A549 (cell line): ENCODE results near the gene SKIDA1. TPM values are rescaled to one million over a fixed set of nuclear protein-coding genes. Genes with fewer than 3 reads are reported as not detected.

Experiments
- ATAC-seq, 2 experiments: fragments of 200-7000 bp in 1 of 2; fragments of >200 bp in 1 of 2; cut with Nextera tagmentation in 1 of 2; cut with Tn5 transposase in 1 of 2; 3 replicates each; pipeline versions ENCODE4 v1.8.0 to v1.9.1; 2018 to 2020; ENCODE audit warnings: mild to moderate bottlenecking in 1 of 2, moderate library complexity in 1 of 2
- CTCF ChIA-PET: fragments of 300-600 bp; sonication (Branson Sonifier 250); formaldehyde crosslinking; extraction: SDS; loops from one replicate; lab custom pipeline; 2021; ENCODE audit warnings: antibody characterized with exemption, inconsistent platforms; lab: Yijun Ruan, JAX
- POLR2A ChIA-PET: fragments of 350-600 bp; formaldehyde crosslinking; extraction: SDS; loops from one replicate; lab custom pipeline; 2021; ENCODE audit warnings: antibody characterized with exemption, inconsistent platforms; lab: Yijun Ruan, JAX
- DNase-seq, 2 experiments: peaks; one replicate each; pipeline versions ENCODE4 v3.0.0 to v3.0.0-alpha.2; 2011 to 2016; ENCODE audit warnings: low read depth in 1 of 2, low spot score in 1 of 2
- FAIRE-seq: peaks from 2 replicates; lab custom pipeline; 2011; peaks lifted over from hg19 to GRCh38; lab: Jason Lieb, UNC
- H3K27ac ChIP-seq, 2 experiments: fragments of >200 bp; sonication (Bioruptor Twin); formaldehyde crosslinking; 3 replicates each; pipeline ENCODE4 v1.5.1; 2016 to 2017
- H3K4me1 ChIP-seq: fragments of >200 bp; sonication (Bioruptor Twin); formaldehyde crosslinking; 3 replicates; pipeline ENCODE4 v1.6.1; 2016
- H3K4me2 ChIP-seq: fragments of >200 bp; sonication (Bioruptor Twin); formaldehyde crosslinking; 3 replicates; pipeline ENCODE4 v1.6.1; 2016
- H3K4me3 ChIP-seq: fragments of >200 bp; sonication (Bioruptor Twin); formaldehyde crosslinking; 3 replicates; pipeline ENCODE4 v1.5.1; 2016
- H3K9me3 ChIP-seq: fragments of >200 bp; sonication (Bioruptor Twin); formaldehyde crosslinking; 3 replicates; pipeline ENCODE4 v1.6.1; 2016
- ATOH8 ChIP-seq: fragments of 250-450 bp; sonication (Bioruptor Pico); IDR thresholded peaks from 2 replicates; pipeline ENCODE4 v1.5.0; 2020; ENCODE audit warnings: low read depth, mild to moderate bottlenecking, moderate library complexity
- CEBPB ChIP-seq, 2 experiments: fragments of >200 bp in 1 of 2; sonication (Bioruptor Twin) in 1 of 2; formaldehyde crosslinking in 1 of 2; IDR thresholded peaks; 2 replicates each; pipeline ENCODE4 v1.6.1; 2012 to 2016
- CHD4 ChIP-seq: fragments of 200-600 bp; sonication (generic); IDR thresholded peaks from 2 replicates; pipeline ENCODE4 v1.6.1; 2016; ENCODE audit warnings: antibody characterized with exemption, mild to moderate bottlenecking, borderline replicate concordance
- CTCF ChIP-seq: fragments of >200 bp; sonication (Bioruptor Twin); formaldehyde crosslinking; IDR thresholded peaks from 3 replicates; pipeline ENCODE4 v1.5.1; 2016
- FOXS1 ChIP-seq: fragments of 250-450 bp; sonication (Bioruptor Pico); IDR thresholded peaks from 2 replicates; pipeline ENCODE4 v1.5.0; 2020; ENCODE audit warnings: mild to moderate bottlenecking, moderate library complexity
- GATA3 ChIP-seq: IDR thresholded peaks from 2 replicates; pipeline ENCODE4 v1.6.1; 2012; ENCODE audit warnings: borderline replicate concordance
- HOXB13 ChIP-seq: fragments of 250-450 bp; sonication (Bioruptor Pico); IDR thresholded peaks from 2 replicates; pipeline ENCODE4 v1.5.0; 2020; ENCODE audit warnings: low read depth, mild to moderate bottlenecking, moderate library complexity
- JUN ChIP-seq, 2 experiments: fragments of >200 bp; sonication (Bioruptor Twin); formaldehyde crosslinking; IDR thresholded peaks; 2 replicates in 1 of 2; 3 replicates in 1 of 2; pipeline ENCODE4 v1.6.1; 2016 to 2017
- MAX ChIP-seq: IDR thresholded peaks from 2 replicates; pipeline ENCODE4 v1.6.1; 2012
- PBX3 ChIP-seq: IDR thresholded peaks from 2 replicates; pipeline ENCODE4 v1.6.1; 2012
- PHF8 ChIP-seq: fragments of 200-600 bp; sonication (generic); IDR thresholded peaks from 2 replicates; pipeline ENCODE4 v1.6.1; 2016; ENCODE audit warnings: low read depth, mild to moderate bottlenecking, antibody characterized with exemption, moderate library complexity, borderline replicate concordance
- POLR2A ChIP-seq: IDR thresholded peaks from 2 replicates; pipeline ENCODE4 v1.6.1; 2012; ENCODE audit warnings: mild to moderate bottlenecking, low read length
- RAD21 ChIP-seq, 2 experiments: fragments of >200 bp in 1 of 2; sonication (Bioruptor Twin) in 1 of 2; formaldehyde crosslinking in 1 of 2; IDR thresholded peaks in 1 of 2; conservative IDR thresholded peaks in 1 of 2; 2 replicates in 1 of 2; 3 replicates in 1 of 2; pipeline ENCODE4 v1.6.1; 2012 to 2018; ENCODE audit warnings: inconsistent platforms in 1 of 2
- RFX5 ChIP-seq: fragments of 450-650 bp; IDR thresholded peaks from 2 replicates; pipeline ENCODE4 v1.7.1; 2014; ENCODE audit warnings: antibody characterized with exemption, mild to moderate bottlenecking, moderate library complexity
- ZC3H11A ChIP-seq: fragments of 450-650 bp; IDR thresholded peaks from 2 replicates; pipeline ENCODE4 v1.6.1; 2014; ENCODE audit warnings: antibody characterized with exemption, mild to moderate bottlenecking
- ZNF302 ChIP-seq: fragments of 250-450 bp; sonication (Bioruptor Pico); IDR thresholded peaks from 2 replicates; pipeline ENCODE4 v1.9.0; 2021; ENCODE audit warnings: inconsistent platforms, mild to moderate bottlenecking, moderate library complexity
- WGBS: methylation state at CpG from one replicate; pipeline ENCODE4 v1.1.6; 2017; ENCODE audit errors: missing lambda C conversion rate; 5-methylcytosine and 5-hydroxymethylcytosine counted together
- polyA plus RNA-seq, 4 experiments: library from polyadenylated mRNA; depleted of rRNA in 3 of 4; stranded (reverse); fragments of >200 nt; fragmentation: RNase III in 1 of 4; extraction: RNeasy Plus Mini Kit Qiagen cat#74134 plus additional on column Dnase treatment in 1 of 4; gene quantifications; 2 replicates in 3 of 4; 3 replicates in 1 of 4; pipeline ENCODE4 v1.2.3, GENCODE V29; 2011 to 2017
- TF ChIP-seq, protein P1 (sequence below): fragments of 200-600 bp; sonication (generic); IDR thresholded peaks from 2 replicates; pipeline ENCODE4 v1.6.1; 2016; ENCODE audit warnings: antibody characterized with exemption, mild to moderate bottlenecking, moderate library complexity
- TF ChIP-seq, protein P2 (sequence below): fragments of 250-450 bp; sonication (Bioruptor Pico); IDR thresholded peaks from 2 replicates; pipeline ENCODE4 v1.5.0; 2021; ENCODE audit warnings: mild to moderate bottlenecking, moderate library complexity, borderline replicate concordance

SKIDA1 gene
- polyA plus RNA-seq, 2 of the 4 experiments (the other 2 are of a cell fraction) = 1.0 to 4.1 TPM

GRCh38 chr10:21526188-21526859 is 842 bp upstream of the SKIDA1 start:
- Histone ChIP-seq H3K9me3 (no peaks in the 10 kb centered on the region), H3K4me1 (peaks cover 34% of the 10 kb centered on the region), H3K27ac (peak overlapping the region; percentile 94 to 99)
- FAIRE-seq = no peak
- TF ChIP-seq HOXB13 (CRISPR knock-in tag) (no peak), RAD21 (conservative IDR thresholded peaks at IDR 0.05 in 1 of 2, IDR thresholded peaks at IDR 0.05 in 1 of 2) (no peak), PBX3 (0 out of 2 replicates have a peak, but pooled peaks have one; percentile 29), ATOH8 (CRISPR knock-in tag) (no peak), JUN (IDR thresholded peaks at IDR 0.05) (peak in 1 of 2 experiments; percentile 66; a peak in 2 of 5 replicates), POLR2A (peak; percentile 51), GATA3 (peak; percentile 33; the same call in 1 of the 2 replicates), MAX (peak; percentile 59; the same call in 1 of the 2 replicates), ZC3H11A (no peak), PHF8 (peak; percentile 55)
- TF ChIP-seq, all 56 proteins: peak for 6
- Histone ChIP-seq H3K4me3 (peak overlapping the region; percentile 60), H3K4me2 (peak overlapping the region; percentile 83)
- ATAC-seq = peak; percentile 69 to 72
- CTCF ChIA-PET = interaction anchor here (0.8 to 2.1 kb wide), 4 partner anchors 12 to 248 kb away, joined by 3 to 13 read pairs (median 5); no protein-coding TSS in a partner anchor
- POLR2A ChIA-PET = interaction anchor here (0.6 to 3.2 kb wide), 16 partner anchors 8 to 790 kb away, joined by 3 to 85 read pairs (median 4); partner anchors contain the start of gene COMMD3
- DNase-seq = peak; percentile 52 to 89
- under 1% methylated on average over 26 of the region's 56 CpGs for WGBS

DNA sequence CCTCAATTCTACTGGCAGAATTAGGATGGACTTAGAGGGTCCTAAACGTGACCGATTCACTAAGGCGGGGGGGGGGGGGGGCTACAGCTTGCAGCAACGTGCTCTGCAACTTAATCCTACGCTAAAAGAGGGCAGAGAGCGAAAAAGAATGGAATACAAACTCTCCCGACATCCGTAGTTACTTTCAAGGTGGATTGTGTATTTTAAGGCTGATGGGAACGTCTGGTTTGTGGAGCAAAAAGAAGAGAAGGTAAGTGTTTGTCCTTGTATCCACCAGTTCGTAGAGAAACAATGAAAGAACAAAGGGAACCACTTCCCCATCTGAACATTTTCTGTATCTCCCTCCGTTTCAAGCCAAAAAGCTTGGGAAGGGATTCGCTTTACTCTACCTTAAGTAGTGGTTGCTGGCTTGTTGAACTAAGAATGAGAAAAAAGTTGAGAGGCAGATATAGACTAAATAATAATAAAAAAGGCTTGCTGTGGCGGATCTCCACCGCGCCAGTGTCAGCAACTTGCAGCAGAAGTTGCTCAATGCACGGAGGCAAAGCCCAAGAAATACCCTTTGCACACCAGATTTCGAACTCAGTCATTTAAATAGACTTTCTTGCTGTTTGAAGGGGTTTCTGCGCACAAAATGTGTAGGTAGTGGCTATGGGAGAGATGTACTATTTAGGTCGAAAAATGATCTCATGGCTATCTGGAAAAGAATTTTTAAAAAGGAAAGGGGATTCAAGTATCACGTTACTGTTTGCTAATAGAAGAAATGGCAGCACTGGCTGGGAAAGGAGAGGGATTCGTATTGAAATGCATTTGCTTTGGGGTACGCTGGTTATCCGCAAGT is 736 bp downstream of the SKIDA1 start:
- CTCF ChIA-PET = interaction anchor here (1.1 to 2.1 kb wide), 6 partner anchors 11 to 246 kb away, joined by 4 to 13 read pairs (median 6); no protein-coding TSS in a partner anchor
- DNase-seq (peak in 1 of 2 experiments; percentile 53), ATAC-seq (no peak), FAIRE-seq (no peak)
- WGBS = 31% methylated on average over 22 of the region's 23 CpGs
- Histone ChIP-seq H3K9me3 (no peaks in the 10 kb centered on the region), H3K4me1 (peaks cover 32% of the 10 kb centered on the region), H3K4me3 (peak overlapping the region; percentile 60), H3K4me2 (peak overlapping the region; percentile 83), H3K27ac (peak overlapping the region; percentile 94 to 99)
- TF ChIP-seq CEBPB (IDR thresholded peaks at IDR 0.05) (peak; percentile 55 to 74; a peak in 3 of 4 replicates), CHD4 (no peak), MAX (0 out of 2 replicates have a peak, but pooled peaks have one; percentile 8)
- POLR2A ChIA-PET = interaction anchor here (0.6 to 3.2 kb wide), 8 partner anchors 8 to 246 kb away, joined by 3 to 85 read pairs (median 6); no protein-coding TSS in a partner anchor

- no peak for DNase-seq
- TF ChIP-seq, protein P1, sequence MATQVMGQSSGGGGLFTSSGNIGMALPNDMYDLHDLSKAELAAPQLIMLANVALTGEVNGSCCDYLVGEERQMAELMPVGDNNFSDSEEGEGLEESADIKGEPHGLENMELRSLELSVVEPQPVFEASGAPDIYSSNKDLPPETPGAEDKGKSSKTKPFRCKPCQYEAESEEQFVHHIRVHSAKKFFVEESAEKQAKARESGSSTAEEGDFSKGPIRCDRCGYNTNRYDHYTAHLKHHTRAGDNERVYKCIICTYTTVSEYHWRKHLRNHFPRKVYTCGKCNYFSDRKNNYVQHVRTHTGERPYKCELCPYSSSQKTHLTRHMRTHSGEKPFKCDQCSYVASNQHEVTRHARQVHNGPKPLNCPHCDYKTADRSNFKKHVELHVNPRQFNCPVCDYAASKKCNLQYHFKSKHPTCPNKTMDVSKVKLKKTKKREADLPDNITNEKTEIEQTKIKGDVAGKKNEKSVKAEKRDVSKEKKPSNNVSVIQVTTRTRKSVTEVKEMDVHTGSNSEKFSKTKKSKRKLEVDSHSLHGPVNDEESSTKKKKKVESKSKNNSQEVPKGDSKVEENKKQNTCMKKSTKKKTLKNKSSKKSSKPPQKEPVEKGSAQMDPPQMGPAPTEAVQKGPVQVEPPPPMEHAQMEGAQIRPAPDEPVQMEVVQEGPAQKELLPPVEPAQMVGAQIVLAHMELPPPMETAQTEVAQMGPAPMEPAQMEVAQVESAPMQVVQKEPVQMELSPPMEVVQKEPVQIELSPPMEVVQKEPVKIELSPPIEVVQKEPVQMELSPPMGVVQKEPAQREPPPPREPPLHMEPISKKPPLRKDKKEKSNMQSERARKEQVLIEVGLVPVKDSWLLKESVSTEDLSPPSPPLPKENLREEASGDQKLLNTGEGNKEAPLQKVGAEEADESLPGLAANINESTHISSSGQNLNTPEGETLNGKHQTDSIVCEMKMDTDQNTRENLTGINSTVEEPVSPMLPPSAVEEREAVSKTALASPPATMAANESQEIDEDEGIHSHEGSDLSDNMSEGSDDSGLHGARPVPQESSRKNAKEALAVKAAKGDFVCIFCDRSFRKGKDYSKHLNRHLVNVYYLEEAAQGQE = no peak
- TF ChIP-seq ZNF302 (CRISPR knock-in tag) = no peak
- no peak for TF ChIP-seq FOXS1 (CRISPR knock-in tag)
- TF ChIP-seq CTCF = no peak
- TF ChIP-seq, protein P2, sequence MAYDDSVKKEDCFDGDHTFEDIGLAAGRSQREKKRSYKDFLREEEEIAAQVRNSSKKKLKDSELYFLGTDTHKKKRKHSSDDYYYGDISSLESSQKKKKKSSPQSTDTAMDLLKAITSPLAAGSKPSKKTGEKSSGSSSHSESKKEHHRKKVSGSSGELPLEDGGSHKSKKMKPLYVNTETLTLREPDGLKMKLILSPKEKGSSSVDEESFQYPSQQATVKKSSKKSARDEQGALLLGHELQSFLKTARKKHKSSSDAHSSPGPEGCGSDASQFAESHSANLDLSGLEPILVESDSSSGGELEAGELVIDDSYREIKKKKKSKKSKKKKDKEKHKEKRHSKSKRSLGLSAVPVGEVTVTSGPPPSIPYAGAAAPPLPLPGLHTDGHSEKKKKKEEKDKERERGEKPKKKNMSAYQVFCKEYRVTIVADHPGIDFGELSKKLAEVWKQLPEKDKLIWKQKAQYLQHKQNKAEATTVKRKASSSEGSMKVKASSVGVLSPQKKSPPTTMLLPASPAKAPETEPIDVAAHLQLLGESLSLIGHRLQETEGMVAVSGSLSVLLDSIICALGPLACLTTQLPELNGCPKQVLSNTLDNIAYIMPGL = no peak
- no peak for TF ChIP-seq RFX5
Observed at GRCh38 chr10:21524131-21524525, 1.4 kb downstream of the SKIDA1 start.

More at GRCh38 chr10:21524131-21524525, 1.4 kb downstream of the SKIDA1 start:
- H3K4me2 ChIP-seq = peak overlapping the region; percentile 83
- WGBS = 74% methylated on average over 7 of the region's 7 CpGs
- ChIA-PET CTCF (interaction anchor here (1.1 to 2.1 kb wide), 5 partner anchors 12 to 245 kb away, joined by 4 to 6 read pairs (median 5); no protein-coding TSS in a partner anchor), POLR2A (interaction anchor here (0.6 kb wide), 1 partner anchor 28 kb away, joined by 5 read pairs; no protein-coding TSS in a partner anchor)
- H3K4me3 ChIP-seq = peak overlapping the region; percentile 60; the same call in 2 of the 3 replicates
- ATAC-seq (no peak), FAIRE-seq (no peak)
- H3K4me1 ChIP-seq = peaks cover 38% of the 10 kb centered on the region
- H3K27ac ChIP-seq = peak overlapping the region; percentile 94 to 99
- no peaks in the 10 kb centered on the region for H3K9me3 ChIP-seq
